Caco-2 (cell line): Measurements from ENCODE around the gene COPS3. TPM values are rescaled to one million over a fixed set of nuclear protein-coding genes. Genes with fewer than 3 reads are reported as not detected.
"Not testable (repeated sequence)": the region's sequence is repeated elsewhere in the genome, so short reads cannot be mapped to it uniquely, and the experiment has no call there.

ENCODE experiments used
- BruUV-seq: library from RNA; stranded (reverse); fragments of 400-500 nt; replicated peaks from 2 replicates; lab custom pipeline; 2021; lab: Mats Ljungman, UMichigan
- CTCF ChIA-PET: fragments of 300-600 bp; sonication (Branson Sonifier 250); formaldehyde crosslinking; loops from one replicate; lab custom pipeline; 2022; ENCODE audit warnings: antibody characterized with exemption; lab: Charles Lee
- POLR2A ChIA-PET: fragments of 300-600 bp; sonication (Branson Sonifier 250); formaldehyde crosslinking; loops from one replicate; lab custom pipeline; 2022; ENCODE audit warnings: antibody characterized with exemption; lab: Charles Lee
- DNase-seq, 2 experiments: peaks; one replicate each; pipeline versions ENCODE4 v3.0.0 to v3.0.0-alpha.2; 2020 to 2022
- H3K27me3 ChIP-seq: replicated peaks from 2 replicates; pipeline ENCODE4 v1.6.0; 2011; ENCODE audit warnings: low read length; ENCODE audit not compliant: control insufficient read depth, insufficient read depth
- H3K36me3 ChIP-seq: 2 replicates; pipeline ENCODE4 v1.5.1; 2011; ENCODE audit warnings: low read length; ENCODE audit not compliant: control insufficient read depth, insufficient read depth
- H3K4me1 ChIP-seq: fragments of 250-450 bp; sonication (Bioruptor Pico); 2 replicates; pipeline ENCODE4 v1.5.1; 2020; ENCODE audit warnings: mild to moderate bottlenecking
- H3K4me3 ChIP-seq: 2 replicates; pipeline ENCODE4 v1.5.1; 2011; ENCODE audit warnings: low read depth, mild to moderate bottlenecking, control low read depth, low read length
- H3K9me3 ChIP-seq: fragments of 250-450 bp; sonication (Bioruptor Pico); 2 replicates; pipeline ENCODE4 v1.5.1; 2020; ENCODE audit warnings: mild to moderate bottlenecking, moderate library complexity
- H3K27ac Mint-ChIP-seq: one replicate; pipeline ENCODE4 v1.8.0; 2022; ENCODE audit warnings: mixed read lengths; ENCODE audit not compliant: unreplicated experiment
- H3K27me3 Mint-ChIP-seq: one replicate; pipeline ENCODE4 v1.8.0; 2022; ENCODE audit warnings: mixed read lengths; ENCODE audit not compliant: insufficient read depth, unreplicated experiment
- H3K36me3 Mint-ChIP-seq: one replicate; pipeline ENCODE4 v1.8.0; 2022; ENCODE audit warnings: mild to moderate bottlenecking, mixed read lengths; ENCODE audit not compliant: insufficient read depth, unreplicated experiment
- H3K4me1 Mint-ChIP-seq: one replicate; pipeline ENCODE4 v1.8.0; 2022; ENCODE audit warnings: low read depth, mixed read lengths; ENCODE audit not compliant: unreplicated experiment
- H3K4me3 Mint-ChIP-seq: one replicate; pipeline ENCODE4 v1.8.0; 2022; ENCODE audit warnings: mild to moderate bottlenecking, moderate library complexity, mixed read lengths; ENCODE audit not compliant: unreplicated experiment
- H3K9me3 Mint-ChIP-seq: one replicate; pipeline ENCODE4 v1.8.0; 2022; ENCODE audit warnings: mixed read lengths; ENCODE audit not compliant: unreplicated experiment
- intact Hi-C: fragments of 100-400 bp; cut with micrococcal nuclease; formaldehyde crosslinking; loops from one replicate; pipeline ENCODE4 v1.10.0; 2022; ENCODE audit not compliant: unreplicated experiment
- total RNA-seq: library from RNA; stranded (reverse); gene quantifications from 2 replicates; pipeline ENCODE4 v1.2.3, GENCODE V29; 2022
- TF ChIP-seq, protein P1 (sequence below), 2 experiments: fragments of 200-600 bp in 1 of 2; IDR thresholded peaks; 1 replicate in 1 of 2; 2 replicates in 1 of 2; pipeline versions ENCODE4 v1.5.1 to v1.8.0; 2011 to 2022; ENCODE audit warnings: antibody characterized with exemption in 1 of 2, control low read depth in 1 of 2, inconsistent platforms in 1 of 2, low read depth in 1 of 2, low read length in 1 of 2, mild to moderate bottlenecking in 1 of 2, moderate library complexity in 1 of 2; ENCODE audit not compliant: insufficient read depth in 1 of 2, severe bottlenecking in 1 of 2, unreplicated experiment in 1 of 2

COPS3 gene
- total RNA-seq, 1 experiment from 2014 or later = 120 TPM

DNA sequence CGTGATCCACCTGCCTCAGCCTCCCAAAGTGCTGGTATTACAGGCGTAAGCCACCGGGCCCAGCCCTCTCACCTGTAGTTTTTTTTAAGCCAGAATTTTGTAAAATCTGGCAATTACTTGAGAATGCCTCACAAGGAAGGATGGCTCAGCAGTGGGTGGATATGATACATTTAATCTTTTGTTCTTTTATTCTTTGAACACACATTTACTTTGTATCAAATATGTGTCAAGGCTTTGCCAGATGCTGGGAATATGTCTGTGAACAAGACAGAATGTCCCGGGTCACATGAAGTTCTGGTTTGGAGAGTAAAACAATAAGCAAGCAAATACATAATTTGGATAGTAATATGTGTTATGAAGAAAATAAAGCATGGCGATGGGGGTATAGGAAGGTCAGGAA is 4.9 kb upstream of the COPS3 start:
- H3K4me3 ChIP-seq = no peak overlapping the region
- CTCF ChIA-PET = no interaction called here
- TF ChIP-seq, protein P1, sequence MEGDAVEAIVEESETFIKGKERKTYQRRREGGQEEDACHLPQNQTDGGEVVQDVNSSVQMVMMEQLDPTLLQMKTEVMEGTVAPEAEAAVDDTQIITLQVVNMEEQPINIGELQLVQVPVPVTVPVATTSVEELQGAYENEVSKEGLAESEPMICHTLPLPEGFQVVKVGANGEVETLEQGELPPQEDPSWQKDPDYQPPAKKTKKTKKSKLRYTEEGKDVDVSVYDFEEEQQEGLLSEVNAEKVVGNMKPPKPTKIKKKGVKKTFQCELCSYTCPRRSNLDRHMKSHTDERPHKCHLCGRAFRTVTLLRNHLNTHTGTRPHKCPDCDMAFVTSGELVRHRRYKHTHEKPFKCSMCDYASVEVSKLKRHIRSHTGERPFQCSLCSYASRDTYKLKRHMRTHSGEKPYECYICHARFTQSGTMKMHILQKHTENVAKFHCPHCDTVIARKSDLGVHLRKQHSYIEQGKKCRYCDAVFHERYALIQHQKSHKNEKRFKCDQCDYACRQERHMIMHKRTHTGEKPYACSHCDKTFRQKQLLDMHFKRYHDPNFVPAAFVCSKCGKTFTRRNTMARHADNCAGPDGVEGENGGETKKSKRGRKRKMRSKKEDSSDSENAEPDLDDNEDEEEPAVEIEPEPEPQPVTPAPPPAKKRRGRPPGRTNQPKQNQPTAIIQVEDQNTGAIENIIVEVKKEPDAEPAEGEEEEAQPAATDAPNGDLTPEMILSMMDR (IDR thresholded peaks at IDR 0.05; ENCODE audit: insufficient read depth in 1 of 2, low read depth in 1 of 2, low read length in 1 of 2, severe bottlenecking in 1 of 2, unreplicated experiment in 1 of 2) = no peak
- Mint-ChIP-seq H3K4me1 (peaks cover 14% of the 10 kb centered on the region), H3K36me3 (peaks cover 6% of the 10 kb centered on the region), H3K9me3 (no peaks in the 10 kb centered on the region), H3K27ac (no peak overlapping the region), H3K27me3 (no peaks in the 10 kb centered on the region), H3K4me3 (no peak overlapping the region)
- H3K4me1 ChIP-seq = peaks cover 4% of the 10 kb centered on the region
- H3K27me3 ChIP-seq = no peaks in the 10 kb centered on the region
- POLR2A ChIA-PET = no interaction called here
- H3K9me3 ChIP-seq = no peaks in the 10 kb centered on the region
- intact Hi-C loops = no loop called here
- BruUV-seq = no TSS peak
- H3K36me3 ChIP-seq = no peaks in the 10 kb centered on the region
- DNase-seq = no peak

DNA sequence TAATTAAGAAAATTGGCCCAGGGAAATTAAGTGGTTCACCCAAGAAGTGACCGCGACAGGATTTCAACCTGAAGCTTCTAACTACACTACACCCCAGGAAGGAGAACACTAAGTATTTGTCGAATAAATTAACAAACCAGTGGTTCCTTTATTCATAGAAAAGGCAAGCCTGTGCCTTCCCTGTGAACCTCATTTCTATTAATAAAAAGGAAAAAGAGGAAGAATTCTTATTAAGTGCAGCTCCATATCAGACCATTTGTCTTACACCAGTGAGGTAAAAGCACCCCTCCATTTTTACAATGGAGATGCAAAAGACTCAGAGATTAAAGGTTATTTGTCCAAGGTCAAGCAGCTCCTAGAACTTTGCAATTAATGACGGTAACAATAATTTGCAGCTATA is 1.7 kb downstream of the COPS3 start:
- POLR2A ChIA-PET = no interaction called here
- no peak overlapping the region for H3K4me3 ChIP-seq
- H3K9me3 ChIP-seq = no peaks in the 10 kb centered on the region
- no peaks in the 10 kb centered on the region for H3K9me3 Mint-ChIP-seq
- BruUV-seq = TSS peak; percentile 68
- H3K36me3 Mint-ChIP-seq = peaks cover 26% of the 10 kb centered on the region
- CTCF ChIA-PET = no interaction called here
- peaks cover 14% of the 10 kb centered on the region for H3K4me1 Mint-ChIP-seq
- H3K27me3 Mint-ChIP-seq = no peaks in the 10 kb centered on the region
- peak overlapping the region; percentile 88 for H3K4me3 Mint-ChIP-seq
- H3K36me3 ChIP-seq = 0 out of 2 replicates have a peak, but pooled peaks cover 1% of the 10 kb centered on the region
- no peak overlapping the region for H3K27ac Mint-ChIP-seq
- TF ChIP-seq, protein P1 (IDR thresholded peaks at IDR 0.05; ENCODE audit: insufficient read depth in 1 of 2, low read depth in 1 of 2, low read length in 1 of 2, severe bottlenecking in 1 of 2, unreplicated experiment in 1 of 2) = no peak
- intact Hi-C loops = no loop called here
- no peaks in the 10 kb centered on the region for H3K27me3 ChIP-seq
- no peak for DNase-seq
- H3K4me1 ChIP-seq = peaks cover 4% of the 10 kb centered on the region

DNA sequence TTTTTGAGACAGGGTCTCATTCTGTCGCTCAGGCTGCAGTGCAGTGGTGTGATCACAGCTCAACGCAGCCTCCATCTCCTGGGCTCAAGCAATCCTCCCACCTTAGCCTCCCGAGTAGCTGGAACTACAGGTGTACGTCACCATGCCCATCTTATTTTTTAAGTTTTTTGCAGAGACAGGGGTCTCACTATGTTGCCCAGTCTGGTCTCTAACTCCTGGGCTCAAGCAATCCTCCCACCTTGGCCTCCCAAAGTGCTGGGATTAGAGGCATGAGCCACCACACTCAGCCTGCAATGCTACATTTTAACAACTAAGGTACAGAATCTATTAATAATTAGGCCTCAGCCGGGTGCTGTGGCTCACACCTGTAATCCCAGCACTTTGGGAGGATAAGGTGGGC is 3.6 kb downstream of the COPS3 start:
- DNase-seq, H3K27ac Mint-ChIP-seq, H3K4me3 ChIP-seq, intact Hi-C loops, H3K4me1 ChIP-seq, H3K4me3 Mint-ChIP-seq, POLR2A ChIA-PET, H3K9me3 ChIP-seq, H3K9me3 Mint-ChIP-seq, H3K27me3 ChIP-seq, H3K27me3 Mint-ChIP-seq, CTCF ChIA-PET, H3K36me3 ChIP-seq, BruUV-seq: not testable (repeated sequence)
- Mint-ChIP-seq H3K36me3 (peaks cover 43% of the 10 kb centered on the region), H3K4me1 (peaks cover 13% of the 10 kb centered on the region)

DNA sequence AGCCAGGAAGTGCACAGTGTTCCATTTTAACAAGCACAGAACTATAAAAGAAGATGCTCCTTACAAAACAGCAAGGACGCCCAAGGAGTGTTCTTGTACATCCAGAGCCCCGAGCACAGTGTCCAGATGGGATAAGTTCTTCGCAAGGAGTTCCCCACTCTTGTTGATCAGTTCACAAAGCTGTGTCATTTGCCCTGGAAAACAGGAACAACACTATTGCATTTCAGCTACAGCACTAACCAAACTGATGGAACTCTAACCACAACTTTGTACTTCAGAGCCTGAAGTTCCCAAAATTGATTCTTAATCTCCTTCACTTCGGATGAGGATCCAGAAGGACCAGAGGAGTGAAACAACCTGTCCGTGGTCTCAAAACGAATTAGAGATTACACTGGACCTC is 5.1 kb downstream of the COPS3 start:
- Histone ChIP-seq H3K9me3 (no peaks in the 10 kb centered on the region), H3K4me3 (no peak overlapping the region), H3K4me1 (no peaks in the 10 kb centered on the region), H3K27me3 (no peaks in the 10 kb centered on the region), H3K36me3 (0 out of 2 replicates have a peak, but pooled peaks cover 1% of the 10 kb centered on the region)
- intact Hi-C loops = no loop called here
- no peak overlapping the region for H3K4me3 Mint-ChIP-seq
- no peaks in the 10 kb centered on the region for H3K27me3 Mint-ChIP-seq
- H3K27ac Mint-ChIP-seq = peak overlapping the region; percentile 7
- no peak for DNase-seq
- TF ChIP-seq, protein P1 (IDR thresholded peaks at IDR 0.05; ENCODE audit: insufficient read depth in 1 of 2, low read depth in 1 of 2, low read length in 1 of 2, severe bottlenecking in 1 of 2, unreplicated experiment in 1 of 2) = no peak
- no peaks in the 10 kb centered on the region for H3K9me3 Mint-ChIP-seq
- CTCF ChIA-PET = no interaction called here
- no TSS peak for BruUV-seq
- H3K4me1 Mint-ChIP-seq = no peaks in the 10 kb centered on the region
- POLR2A ChIA-PET = interaction anchor here (0.6 kb wide), 1 partner anchor 234 kb away, joined by 3 read pairs; no protein-coding TSS in a partner anchor
- peaks cover 38% of the 10 kb centered on the region for H3K36me3 Mint-ChIP-seq
